SK-N-SH treated with all-trans-retinoic acid at 6 μM for 48 hours (cell line): Measurements from ENCODE around the gene SUSD6.

Source experiments
- ATAC-seq: fragments of 200-7000 bp; cut with Tn5 transposase; 3 replicates; pipeline ENCODE4 v1.9.1; 2020; ENCODE audit warnings: mild to moderate bottlenecking, moderate library complexity
- ARNTL ChIP-seq: fragments of 450-650 bp; formaldehyde crosslinking; IDR thresholded peaks from 2 replicates; pipeline ENCODE4 v1.5.0; 2020; ENCODE audit warnings: low read depth, mild to moderate bottlenecking, moderate library complexity, borderline replicate concordance
- BACH2 ChIP-seq: fragments of 250-450 bp; sonication (Bioruptor Pico); IDR thresholded peaks from 2 replicates; pipeline ENCODE4 v1.9.0; 2021; ENCODE audit warnings: mild to moderate bottlenecking, borderline replicate concordance
- CREB5 ChIP-seq: fragments of 250-450 bp; sonication (Bioruptor Pico); IDR thresholded peaks from 2 replicates; pipeline ENCODE4 v1.5.1; 2020; ENCODE audit warnings: low read depth, mild to moderate bottlenecking, moderate library complexity
- CSDC2 ChIP-seq: fragments of 250-450 bp; sonication (Bioruptor Pico); IDR thresholded peaks from 2 replicates; pipeline ENCODE4 v1.5.0; 2020; ENCODE audit warnings: mild to moderate bottlenecking, moderate library complexity
- CSRNP3 ChIP-seq: fragments of 250-450 bp; sonication (Bioruptor Pico); IDR thresholded peaks from 2 replicates; pipeline ENCODE4 v1.5.1; 2021; ENCODE audit warnings: mild to moderate bottlenecking, moderate library complexity
- ESRRG ChIP-seq: fragments of 250-450 bp; sonication (Bioruptor Pico); IDR thresholded peaks from 2 replicates; pipeline ENCODE4 v1.6.1; 2021; ENCODE audit warnings: mild to moderate bottlenecking
- GLIS3 ChIP-seq: fragments of 250-450 bp; sonication (Bioruptor Pico); IDR thresholded peaks from 2 replicates; pipeline ENCODE4 v1.5.0; 2020; ENCODE audit warnings: mild to moderate bottlenecking, moderate library complexity
- ISL1 ChIP-seq: fragments of 250-450 bp; sonication (Bioruptor Pico); IDR thresholded peaks from 2 replicates; pipeline ENCODE4 v2.1.2; 2022; ENCODE audit warnings: mild to moderate bottlenecking, moderate library complexity
- OSR1 ChIP-seq: fragments of 250-450 bp; sonication (Bioruptor Pico); IDR thresholded peaks from 2 replicates; pipeline ENCODE4 v1.8.0; 2022; ENCODE audit warnings: moderate library complexity, mild to moderate bottlenecking, inconsistent platforms
- PATZ1 ChIP-seq: fragments of 250-450 bp; sonication (Bioruptor Pico); IDR thresholded peaks from 2 replicates; pipeline ENCODE4 v1.8.0; 2020; ENCODE audit warnings: mild to moderate bottlenecking, moderate library complexity, borderline replicate concordance
- POU6F1 ChIP-seq: fragments of 250-450 bp; sonication (Bioruptor Pico); IDR thresholded peaks from 2 replicates; pipeline ENCODE4 v1.8.0; 2021; ENCODE audit warnings: low read depth, mild to moderate bottlenecking, moderate library complexity, borderline replicate concordance
- PPARA ChIP-seq: fragments of 250-450 bp; sonication (Bioruptor Pico); IDR thresholded peaks from 2 replicates; pipeline ENCODE4 v1.5.0; 2020; ENCODE audit warnings: mild to moderate bottlenecking, borderline replicate concordance
- RARB ChIP-seq: fragments of 250-450 bp; sonication (Bioruptor Pico); IDR thresholded peaks from 2 replicates; pipeline ENCODE4 v1.8.0; 2021; ENCODE audit warnings: mild to moderate bottlenecking, moderate library complexity
- SNAI2 ChIP-seq: fragments of 250-450 bp; sonication (Bioruptor Pico); IDR thresholded peaks from 2 replicates; pipeline ENCODE4 v1.5.0; 2020; ENCODE audit warnings: mild to moderate bottlenecking, moderate library complexity
- TCF4 ChIP-seq: fragments of 250-450 bp; sonication (Bioruptor Pico); IDR thresholded peaks from 2 replicates; pipeline ENCODE4 v1.8.0; 2021; ENCODE audit warnings: mild to moderate bottlenecking, moderate library complexity, borderline replicate concordance
- TOX ChIP-seq: fragments of 250-450 bp; sonication (Bioruptor Pico); IDR thresholded peaks from 2 replicates; pipeline ENCODE4 v1.8.0; 2021; ENCODE audit warnings: mild to moderate bottlenecking, moderate library complexity, borderline replicate concordance
- TSHZ2 ChIP-seq: fragments of 250-450 bp; sonication (Bioruptor Pico); IDR thresholded peaks from 2 replicates; pipeline ENCODE4 v1.5.0; 2020; ENCODE audit warnings: mild to moderate bottlenecking, moderate library complexity
- ZFP3 ChIP-seq: fragments of 250-450 bp; sonication (Bioruptor Pico); IDR thresholded peaks from 2 replicates; pipeline ENCODE4 v1.5.0; 2020; ENCODE audit warnings: mild to moderate bottlenecking, moderate library complexity
- ZFP30 ChIP-seq: fragments of 450-650 bp; formaldehyde crosslinking; IDR thresholded peaks from 2 replicates; pipeline ENCODE4 v1.5.0; 2022; ENCODE audit warnings: mild to moderate bottlenecking, moderate library complexity
- ZNF565 ChIP-seq: fragments of 450-650 bp; formaldehyde crosslinking; conservative IDR thresholded peaks from 2 replicates; pipeline ENCODE4 v1.5.0; 2020; ENCODE audit warnings: low read depth, mild to moderate bottlenecking, moderate library complexity
- ZNF70 ChIP-seq: fragments of 450-650 bp; formaldehyde crosslinking; IDR thresholded peaks from 2 replicates; pipeline ENCODE4 v1.5.0; 2020; ENCODE audit warnings: mild to moderate bottlenecking, moderate library complexity
- ZNF8 ChIP-seq: fragments of 450-650 bp; formaldehyde crosslinking; IDR thresholded peaks from 2 replicates; pipeline ENCODE4 v1.5.0; 2020; ENCODE audit warnings: mild to moderate bottlenecking, moderate library complexity

Gene SUSD6

GRCh38 chr14:69591317-69591716 is 20.1 kb upstream of the SUSD6 start:
- TF ChIP-seq TOX = no peak
- TF ChIP-seq ZFP30 (CRISPR knock-in tag) = no peak
- no peak for TF ChIP-seq ISL1
- TF ChIP-seq ZNF70 = no peak
- TF ChIP-seq CREB5 = no peak
- TF ChIP-seq ZFP3 = no peak
- no peak for TF ChIP-seq RARB (CRISPR knock-in tag)
- TF ChIP-seq BACH2 (CRISPR knock-in tag) = no peak
- no peak for TF ChIP-seq OSR1
- TF ChIP-seq ARNTL (CRISPR knock-in tag) = no peak
- TF ChIP-seq TSHZ2 (CRISPR knock-in tag) = no peak
- no peak for TF ChIP-seq ZNF8
- TF ChIP-seq ZNF565 (CRISPR knock-in tag) = no peak
- no peak for TF ChIP-seq CSDC2 (CRISPR knock-in tag)
- TF ChIP-seq CSRNP3 (CRISPR knock-in tag) = no peak

GRCh38 chr14:69593018-69593677 is 18.2 kb upstream of the SUSD6 start:
- no peak; the same call in 1 of the 3 replicates for ATAC-seq
- TF ChIP-seq TSHZ2 (CRISPR knock-in tag) (no peak), ZFP3 (no peak), PATZ1 (no peak), TCF4 (CRISPR knock-in tag) (no peak), POU6F1 (no peak), CSDC2 (CRISPR knock-in tag) (no peak), ISL1 (no peak), SNAI2 (no peak), BACH2 (CRISPR knock-in tag) (no peak), RARB (CRISPR knock-in tag) (no peak), ZFP30 (CRISPR knock-in tag) (no peak), PPARA (CRISPR knock-in tag) (no peak), ESRRG (no peak), CSRNP3 (CRISPR knock-in tag) (no peak), ARNTL (CRISPR knock-in tag) (no peak), GLIS3 (CRISPR knock-in tag) (no peak), OSR1 (no peak), ZNF70 (no peak)

More at GRCh38 chr14:69591317-69591716, 20.1 kb upstream of the SUSD6 start:
- ATAC-seq = no peak
